Thymus (tissue), 11 donors: Measurements from ENCODE around the gene SLX1A. TPM values are rescaled to one million over a fixed set of nuclear protein-coding genes. Genes with fewer than 3 reads are reported as not detected.
"Not testable (repeated sequence)": the region's sequence is repeated elsewhere in the genome, so short reads cannot be mapped to it uniquely, and the experiment has no call there.

ENCODE experiments used
- DNase-seq, 9 donors: peaks; one replicate each; pipeline ENCODE4 v3.0.0-alpha.2; 2013; ENCODE audit warnings: low spot score in 9 of 9, low read depth in 6 of 9, missing footprints in 1 of 9
- H3K27ac ChIP-seq, 2 donors: one replicate each; pipeline ENCODE4 v1.5.1; 2013; ENCODE audit warnings: control low read depth in 1 of 2, low read depth in 1 of 2, low read length in 1 of 2, mild to moderate bottlenecking in 1 of 2, moderate library complexity in 1 of 2
- H3K27me3 ChIP-seq, 2 donors: one replicate each; pipeline ENCODE4 v1.5.1; 2013; ENCODE audit warnings: low read length in 1 of 2; ENCODE audit not compliant: control insufficient read depth in 2 of 2, insufficient read depth in 1 of 2
- H3K36me3 ChIP-seq, 2 donors: one replicate each; pipeline ENCODE4 v1.5.1; 2013; ENCODE audit warnings: low read length in 1 of 2, mild to moderate bottlenecking in 1 of 2, moderate library complexity in 1 of 2; ENCODE audit not compliant: control insufficient read depth in 2 of 2, insufficient read depth in 2 of 2
- H3K4me1 ChIP-seq, 2 donors: one replicate each; pipeline ENCODE4 v1.5.1; 2013; ENCODE audit warnings: low read length in 2 of 2; ENCODE audit not compliant: control insufficient read depth in 2 of 2, insufficient read depth in 2 of 2
- H3K4me3 ChIP-seq, 2 donors: one replicate each; pipeline ENCODE4 v1.5.1; 2013; ENCODE audit warnings: low read length in 2 of 2, control low read depth in 1 of 2, mild to moderate bottlenecking in 1 of 2
- H3K9me3 ChIP-seq, 2 donors: one replicate each; pipeline ENCODE4 v1.5.1; 2013; ENCODE audit warnings: low read length in 1 of 2, mild to moderate bottlenecking in 1 of 2; ENCODE audit not compliant: control insufficient read depth in 2 of 2, insufficient read depth in 1 of 2
- WGBS: extraction: QIAGEN DNeasy Blood & Tissue Kit; methylation state at CpG from one replicate; pipeline ENCODE4 v1.1.7; 2013; 5-methylcytosine and 5-hydroxymethylcytosine counted together
- polyA plus RNA-seq: library from polyadenylated mRNA; stranded (reverse); fragments of 200-250 nt; gene quantifications from one replicate; pipeline ENCODE4 v1.2.3, GENCODE V29; 2013
- total RNA-seq: library from RNA; stranded (reverse); fragments of 120-200 nt; gene quantifications from one replicate; pipeline ENCODE4 v1.2.4, GENCODE V29; 2013
- donor health status: healthy.

SLX1A gene
- total and polyA plus RNA-seq, 2 donors: 32.6 to 48.8 TPM

DNA sequence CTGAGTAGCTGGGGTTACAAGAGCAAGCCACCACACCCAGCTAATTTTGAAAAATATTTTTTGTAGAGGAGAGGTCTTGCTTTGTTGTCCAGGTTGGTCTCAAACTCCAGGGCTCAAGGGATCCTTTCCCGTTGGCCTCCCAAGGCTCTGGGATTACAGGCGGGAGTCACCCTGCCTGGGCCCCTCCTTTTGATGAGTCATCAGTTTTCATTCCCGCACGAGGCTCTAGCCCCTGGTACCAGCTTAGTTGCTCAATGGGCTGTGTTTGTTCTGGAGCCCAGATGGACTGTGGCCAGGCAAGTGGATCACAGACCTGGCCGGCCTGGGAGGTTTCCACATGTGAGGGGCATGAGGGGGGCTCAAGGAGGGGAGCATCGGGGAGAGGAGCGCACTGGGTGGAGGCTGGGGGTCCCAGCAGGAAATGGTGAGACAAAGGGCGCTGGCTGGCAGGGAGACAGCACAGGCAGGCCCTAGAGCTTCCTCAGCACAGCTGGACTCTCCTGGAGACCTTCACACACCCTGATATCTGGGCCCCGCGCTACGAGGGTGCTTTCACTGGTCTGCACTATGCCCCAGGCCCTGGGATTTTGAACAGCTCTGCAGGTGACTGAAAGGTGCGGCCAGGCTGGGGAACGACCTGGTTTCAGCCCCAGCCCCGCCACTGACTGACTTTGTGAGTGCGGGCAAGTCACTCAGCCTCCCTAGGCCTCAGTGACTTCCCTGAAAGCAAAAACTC is 6.1 kb downstream of the SLX1A start:
- not testable (repeated sequence) for DNase-seq, H3K9me3 ChIP-seq, H3K4me1 ChIP-seq, H3K4me3 ChIP-seq, H3K27me3 ChIP-seq, H3K36me3 ChIP-seq, H3K27ac ChIP-seq
- no CpG with 5 or more reads among the region's 15 CpGs for whole genome bisulfite sequencing

DNA sequence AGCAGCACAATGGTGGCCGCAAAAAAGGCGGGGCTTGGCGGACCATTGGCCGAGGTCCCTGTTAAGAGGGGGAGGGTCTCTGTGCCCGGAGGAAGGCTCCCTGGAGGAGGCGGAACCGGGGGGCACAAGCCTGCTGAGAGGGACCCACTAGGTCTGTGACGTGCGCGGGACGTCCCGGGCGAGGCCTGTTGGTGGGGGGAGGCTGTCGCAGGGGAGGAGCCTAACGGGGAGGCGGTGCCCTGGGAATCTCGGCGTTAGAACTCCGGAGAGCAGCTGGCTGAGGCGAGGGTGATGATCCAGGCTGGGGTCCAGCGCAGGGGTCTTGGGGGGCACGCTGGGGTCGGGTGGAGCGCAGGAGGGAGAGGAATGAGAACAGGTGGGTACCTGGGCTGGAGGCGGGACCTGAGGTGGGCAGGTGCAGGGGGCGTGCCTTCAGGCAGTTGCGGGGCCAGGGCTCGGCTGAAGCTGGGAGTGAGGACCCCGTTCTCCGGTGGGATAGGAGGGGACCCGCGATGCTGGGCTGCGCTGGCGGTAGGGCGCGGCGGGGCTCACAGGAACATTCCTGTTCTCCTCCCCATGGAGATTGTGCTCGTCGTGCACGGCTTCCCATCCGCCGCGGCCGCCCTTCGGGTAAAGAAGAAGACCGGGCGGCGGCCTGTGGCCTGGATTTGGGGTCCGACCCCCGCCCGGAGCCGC is 12.0 kb downstream of the SLX1A start:
- not testable (repeated sequence) for H3K36me3 ChIP-seq, H3K4me1 ChIP-seq, H3K27me3 ChIP-seq, H3K27ac ChIP-seq, H3K4me3 ChIP-seq, H3K9me3 ChIP-seq, DNase-seq
- under 1% methylated on average over 20 of the region's 52 CpGs for WGBS

DNA sequence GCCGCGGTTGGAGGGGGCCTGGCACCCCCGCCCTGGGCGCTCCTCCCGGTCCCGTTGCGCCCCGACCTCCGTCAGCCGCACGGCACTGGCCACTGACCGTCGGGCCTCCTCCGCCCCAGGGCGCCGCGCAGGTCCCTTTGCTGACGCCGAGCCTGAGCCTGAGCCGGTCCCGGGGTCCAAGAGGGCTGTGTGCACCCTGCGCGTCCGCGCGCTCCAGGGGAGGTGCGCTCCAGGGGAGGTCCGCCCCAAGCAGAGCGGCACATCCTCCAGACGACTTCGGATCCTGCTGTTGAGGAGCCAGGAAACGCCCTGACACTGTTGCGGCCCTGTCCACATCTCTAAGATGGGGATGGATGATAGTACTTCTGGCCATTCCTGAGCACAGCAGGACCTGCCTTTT is 12.6 kb downstream of the SLX1A start:
- not testable (repeated sequence) for H3K27ac ChIP-seq, H3K9me3 ChIP-seq, H3K4me1 ChIP-seq, DNase-seq, H3K4me3 ChIP-seq, H3K27me3 ChIP-seq, H3K36me3 ChIP-seq
- WGBS: no CpG with 5 or more reads among the region's 33 CpGs

GRCh38 chr16:30207063-30207704 is 13.5 kb downstream of the SLX1A start:
- H3K4me3 ChIP-seq, H3K4me1 ChIP-seq, H3K36me3 ChIP-seq, H3K9me3 ChIP-seq, H3K27me3 ChIP-seq, DNase-seq, H3K27ac ChIP-seq: not testable (repeated sequence)
- WGBS: 25% methylated on average over 2 of the region's 9 CpGs

DNA sequence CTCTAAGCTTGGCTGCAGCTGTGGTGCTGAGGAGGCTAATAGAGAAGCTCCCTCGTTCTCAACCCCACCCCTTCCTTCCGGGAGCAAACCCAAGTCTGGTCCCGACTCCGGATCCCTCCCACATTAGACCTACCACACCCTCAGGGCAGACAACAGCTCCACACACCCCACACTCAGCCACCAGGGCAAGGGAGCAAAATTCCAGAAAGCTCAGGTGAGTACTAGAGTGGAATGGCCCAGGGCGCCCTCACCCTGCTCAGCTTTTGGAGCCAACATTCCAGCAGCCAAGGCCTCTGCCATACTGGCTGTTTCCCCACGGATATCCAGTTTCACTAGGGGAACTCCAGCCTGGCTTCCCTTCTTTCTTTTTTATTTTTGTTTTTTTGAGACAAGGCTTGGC is 15.4 kb downstream of the SLX1A start:
- not testable (repeated sequence) for H3K27ac ChIP-seq, DNase-seq, H3K4me1 ChIP-seq, H3K27me3 ChIP-seq, H3K9me3 ChIP-seq, H3K4me3 ChIP-seq, H3K36me3 ChIP-seq
- 32% methylated on average over 4 of the region's 6 CpGs for WGBS

- not testable (repeated sequence) for H3K27ac ChIP-seq, H3K9me3 ChIP-seq, H3K36me3 ChIP-seq, H3K4me1 ChIP-seq, H3K27me3 ChIP-seq, H3K4me3 ChIP-seq, DNase-seq
- no CpG with 5 or more reads among the region's 4 CpGs for WGBS
These were observed 17.7 kb downstream of the SLX1A start for GRCh38 chr16:30211414-30211813.

- 90% methylated on average over 4 of the region's 5 CpGs for WGBS
- H3K4me3 ChIP-seq, H3K27ac ChIP-seq, H3K36me3 ChIP-seq, DNase-seq, H3K27me3 ChIP-seq, H3K4me1 ChIP-seq, H3K9me3 ChIP-seq: not testable (repeated sequence)
These were observed 23.4 kb downstream of the SLX1A start for GRCh38 chr16:30217082-30217481.

Other genes with a start within 250 kb of the SLX1A start
- gene TMEM219, start 231.8 kb upstream of the SLX1A start, total RNA-seq: 61.4 TPM
- gene TMEM219, start 231.8 kb upstream of the SLX1A start, polyA plus RNA-seq: 155 TPM
- 18.5 TPM for gene TAOK2, start 220.0 kb upstream of the SLX1A start, total RNA-seq
- gene TAOK2, start 220.0 kb upstream of the SLX1A start, polyA plus RNA-seq: 28.7 TPM
- gene HIRIP3, start 198.3 kb upstream of the SLX1A start, total RNA-seq: 19.9 TPM
- gene HIRIP3, start 198.3 kb upstream of the SLX1A start, polyA plus RNA-seq: 14.8 TPM
- gene INO80E, start 197.6 kb upstream of the SLX1A start, total RNA-seq: 48.1 TPM
- 84.5 TPM for gene INO80E, start 197.6 kb upstream of the SLX1A start, polyA plus RNA-seq
- gene DOC2A, start 182.8 kb upstream of the SLX1A start, total RNA-seq: 0.24 TPM
- 1.3 TPM for gene DOC2A, start 182.8 kb upstream of the SLX1A start, polyA plus RNA-seq
- not detected for gene C16orf92, start 170.7 kb upstream of the SLX1A start, total RNA-seq
- gene C16orf92, start 170.7 kb upstream of the SLX1A start, polyA plus RNA-seq: not detected
- 0.24 TPM for gene TLCD3B, start 162.6 kb upstream of the SLX1A start, total RNA-seq
- 0.68 TPM for gene TLCD3B, start 162.6 kb upstream of the SLX1A start, polyA plus RNA-seq
- gene ALDOA, start 128.1 kb upstream of the SLX1A start, total RNA-seq: 523 TPM
- gene ALDOA, start 128.1 kb upstream of the SLX1A start, polyA plus RNA-seq: 451 TPM
- gene PPP4C, start 117.9 kb upstream of the SLX1A start, total RNA-seq: 87.3 TPM
- 106 TPM for gene PPP4C, start 117.9 kb upstream of the SLX1A start, polyA plus RNA-seq
- gene TBX6, start 102.0 kb upstream of the SLX1A start, total RNA-seq: 0.52 TPM
- gene TBX6, start 102.0 kb upstream of the SLX1A start, polyA plus RNA-seq: 2.6 TPM
- 32.6 TPM for gene YPEL3, start 97.7 kb upstream of the SLX1A start, total RNA-seq
- 231 TPM for gene YPEL3, start 97.7 kb upstream of the SLX1A start, polyA plus RNA-seq
- 1.3 TPM for gene GDPD3, start 80.3 kb upstream of the SLX1A start, total RNA-seq
- gene GDPD3, start 80.3 kb upstream of the SLX1A start, polyA plus RNA-seq: 24.2 TPM
- 14.9 TPM for gene MAPK3, start 70.7 kb upstream of the SLX1A start, total RNA-seq
- gene MAPK3, start 70.7 kb upstream of the SLX1A start, polyA plus RNA-seq: 43.9 TPM
- gene CORO1A, start 10.3 kb upstream of the SLX1A start, total RNA-seq: 312 TPM
- gene CORO1A, start 10.3 kb upstream of the SLX1A start, polyA plus RNA-seq: 554 TPM
- 161 TPM for gene BOLA2B, start 209 bp upstream of the SLX1A start, total RNA-seq
- gene BOLA2B, start 209 bp upstream of the SLX1A start, polyA plus RNA-seq: 131 TPM
- gene SULT1A3, start 5.4 kb downstream of the SLX1A start, total RNA-seq: 10.6 TPM
- gene SULT1A3, start 5.4 kb downstream of the SLX1A start, polyA plus RNA-seq: 122 TPM
- 0.66 TPM for gene NPIPB13, start 54.6 kb downstream of the SLX1A start, total RNA-seq
- gene NPIPB13, start 54.6 kb downstream of the SLX1A start, polyA plus RNA-seq: 10.1 TPM
- 49.5 TPM for gene CD2BP2, start 161.4 kb downstream of the SLX1A start, total RNA-seq
- 48.0 TPM for gene CD2BP2, start 161.4 kb downstream of the SLX1A start, polyA plus RNA-seq
- 12.1 TPM for gene TBC1D10B, start 176.6 kb downstream of the SLX1A start, total RNA-seq
- gene TBC1D10B, start 176.6 kb downstream of the SLX1A start, polyA plus RNA-seq: 25.0 TPM
- gene MYL11, start 180.9 kb downstream of the SLX1A start, total RNA-seq: 11.7 TPM
- gene MYL11, start 180.9 kb downstream of the SLX1A start, polyA plus RNA-seq: 12.5 TPM
- 173 TPM for gene SEPTIN1, start 188.7 kb downstream of the SLX1A start, total RNA-seq
- gene SEPTIN1, start 188.7 kb downstream of the SLX1A start, polyA plus RNA-seq: 337 TPM
- 12.9 TPM for gene ZNF48, start 201.5 kb downstream of the SLX1A start, total RNA-seq
- gene ZNF48, start 201.5 kb downstream of the SLX1A start, polyA plus RNA-seq: 5.9 TPM
- 4.1 TPM for gene ZNF771, start 213.7 kb downstream of the SLX1A start, total RNA-seq
- gene ZNF771, start 213.7 kb downstream of the SLX1A start, polyA plus RNA-seq: 3.7 TPM
- 27.4 TPM for gene DCTPP1, start 236.2 kb downstream of the SLX1A start, total RNA-seq
- 20.6 TPM for gene DCTPP1, start 236.2 kb downstream of the SLX1A start, polyA plus RNA-seq